ENCODE data around the gene MAST4. TPM values are rescaled to one million over a fixed set of nuclear protein-coding genes. Genes with fewer than 3 reads are reported as not detected.
A peak's percentile ranks its signal among the peaks of the same experiment; 100 is the strongest.

The MAST4 gene
- total and polyA plus RNA-seq, 12 donors = 29.6 to 93.3 (median 76.6) TPM

DNA sequence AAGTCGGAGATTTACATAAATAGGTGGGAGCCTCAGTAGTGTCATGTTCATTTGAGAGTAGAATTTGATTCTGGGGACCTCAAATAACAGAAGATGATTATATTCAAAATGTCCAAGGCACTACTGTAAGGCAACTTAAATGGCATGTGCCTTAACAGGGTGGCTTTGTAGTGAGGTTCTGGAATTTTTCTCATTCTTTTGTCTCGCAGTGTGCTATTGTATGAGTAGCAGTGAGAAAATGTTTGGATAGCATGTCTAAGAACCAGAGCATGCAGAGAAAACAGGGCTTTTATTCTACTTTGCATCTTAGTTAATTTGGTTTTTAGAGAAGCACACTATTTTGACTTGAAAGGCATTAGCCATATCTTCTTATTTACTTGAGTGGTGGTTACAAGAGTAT lies 25.0 kb downstream of the MAST4 start:
- Histone ChIP-seq H3K9me3 (peaks cover 0 to 9% (median 0%) of the 10 kb centered on the region in 11 donors), H3K27ac (no peak overlapping the region), H3K27me3 (no peaks in the 10 kb centered on the region), H3K36me3 (no peaks in the 10 kb centered on the region), H3K4me3 (no peak overlapping the region), H3K4me1 (peaks cover 0 to 54% (median 25%) of the 10 kb centered on the region in 9 donors)
- TF ChIP-seq, protein P1, sequence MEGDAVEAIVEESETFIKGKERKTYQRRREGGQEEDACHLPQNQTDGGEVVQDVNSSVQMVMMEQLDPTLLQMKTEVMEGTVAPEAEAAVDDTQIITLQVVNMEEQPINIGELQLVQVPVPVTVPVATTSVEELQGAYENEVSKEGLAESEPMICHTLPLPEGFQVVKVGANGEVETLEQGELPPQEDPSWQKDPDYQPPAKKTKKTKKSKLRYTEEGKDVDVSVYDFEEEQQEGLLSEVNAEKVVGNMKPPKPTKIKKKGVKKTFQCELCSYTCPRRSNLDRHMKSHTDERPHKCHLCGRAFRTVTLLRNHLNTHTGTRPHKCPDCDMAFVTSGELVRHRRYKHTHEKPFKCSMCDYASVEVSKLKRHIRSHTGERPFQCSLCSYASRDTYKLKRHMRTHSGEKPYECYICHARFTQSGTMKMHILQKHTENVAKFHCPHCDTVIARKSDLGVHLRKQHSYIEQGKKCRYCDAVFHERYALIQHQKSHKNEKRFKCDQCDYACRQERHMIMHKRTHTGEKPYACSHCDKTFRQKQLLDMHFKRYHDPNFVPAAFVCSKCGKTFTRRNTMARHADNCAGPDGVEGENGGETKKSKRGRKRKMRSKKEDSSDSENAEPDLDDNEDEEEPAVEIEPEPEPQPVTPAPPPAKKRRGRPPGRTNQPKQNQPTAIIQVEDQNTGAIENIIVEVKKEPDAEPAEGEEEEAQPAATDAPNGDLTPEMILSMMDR (IDR thresholded peaks at IDR 0.05) = no peak
- WGBS, 2 donors = 46 to 61% methylated on average over 2 of the region's 2 CpGs
- DNase-seq (no peak), ATAC-seq (no peak)
- intact Hi-C loops (cut with DNase I) = no loop called here

DNA sequence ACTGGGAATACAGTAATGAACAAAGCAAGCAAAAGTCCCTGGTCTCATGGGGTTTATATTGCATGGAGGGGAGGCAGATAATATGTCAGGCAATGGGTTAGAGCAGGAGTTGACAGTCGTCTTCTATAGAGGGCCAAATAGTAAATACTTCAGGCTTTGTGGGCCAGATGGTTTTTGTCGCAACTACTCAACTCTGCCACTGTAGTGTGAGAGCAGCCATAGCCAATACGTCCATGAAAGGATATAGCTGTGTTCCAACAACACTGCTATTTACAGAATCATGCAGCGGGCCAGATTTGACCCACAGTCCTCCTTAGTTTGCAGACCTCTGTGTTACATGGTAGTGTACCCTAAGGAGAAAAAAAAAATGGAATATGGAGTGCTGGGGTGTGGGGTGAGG lies 25.5 kb downstream of the MAST4 start:
- H3K27me3 ChIP-seq = no peaks in the 10 kb centered on the region
- DNase-seq = no peak
- H3K4me1 ChIP-seq = peaks cover 0 to 48% (median 22%) of the 10 kb centered on the region in 9 donors
- ATAC-seq = peak in 2 of 8 donors; percentile 23 to 24
- no peak overlapping the region for H3K4me3 ChIP-seq
- H3K9me3 ChIP-seq = peaks cover 0 to 9% (median 0%) of the 10 kb centered on the region in 11 donors
- TF ChIP-seq, protein P1 (IDR thresholded peaks at IDR 0.05) = no peak
- H3K36me3 ChIP-seq = no peaks in the 10 kb centered on the region
- 63 to 74% methylated on average over 4 of the region's 4 CpGs for WGBS, 2 donors
- intact Hi-C loops (cut with DNase I) = no loop called here
- H3K27ac ChIP-seq = no peak overlapping the region

DNA sequence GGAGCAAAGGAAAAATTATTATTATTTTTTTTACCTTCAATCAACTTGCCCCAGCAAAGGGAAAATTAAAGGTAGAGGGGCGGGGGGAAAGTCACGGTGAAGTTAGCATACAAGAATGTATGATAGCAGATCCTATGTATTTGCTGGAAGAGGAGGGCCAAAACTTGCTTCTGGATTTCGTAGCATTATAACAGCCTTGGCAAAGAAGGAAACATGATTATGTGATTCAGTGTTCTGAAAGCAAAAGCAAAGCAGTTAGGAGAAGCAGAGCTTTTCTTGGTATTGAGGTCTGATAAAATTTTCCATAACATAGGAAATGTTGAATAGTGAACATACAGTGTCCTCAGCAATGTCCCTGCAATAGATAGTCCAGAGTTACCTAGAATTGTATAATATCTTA lies 32.4 kb downstream of the MAST4 start:
- H3K9me3 ChIP-seq = peaks cover 0 to 2% (median 0%) of the 10 kb centered on the region in 11 donors
- H3K4me1 ChIP-seq = peaks cover 5 to 20% (median 12%) of the 10 kb centered on the region in 9 donors
- peak overlapping the region in 1 of 10 donors; percentile 34 for H3K27ac ChIP-seq
- no peaks in the 10 kb centered on the region for H3K27me3 ChIP-seq
- no peaks in the 10 kb centered on the region for H3K36me3 ChIP-seq
- 35 to 46% methylated on average over 3 of the region's 3 CpGs for WGBS, 2 donors
- intact Hi-C loops (cut with DNase I) = no loop called here
- no peak for ATAC-seq
- DNase-seq = no peak
- no peak overlapping the region for H3K4me3 ChIP-seq
- TF ChIP-seq, protein P1 (IDR thresholded peaks at IDR 0.05) = no peak

DNA sequence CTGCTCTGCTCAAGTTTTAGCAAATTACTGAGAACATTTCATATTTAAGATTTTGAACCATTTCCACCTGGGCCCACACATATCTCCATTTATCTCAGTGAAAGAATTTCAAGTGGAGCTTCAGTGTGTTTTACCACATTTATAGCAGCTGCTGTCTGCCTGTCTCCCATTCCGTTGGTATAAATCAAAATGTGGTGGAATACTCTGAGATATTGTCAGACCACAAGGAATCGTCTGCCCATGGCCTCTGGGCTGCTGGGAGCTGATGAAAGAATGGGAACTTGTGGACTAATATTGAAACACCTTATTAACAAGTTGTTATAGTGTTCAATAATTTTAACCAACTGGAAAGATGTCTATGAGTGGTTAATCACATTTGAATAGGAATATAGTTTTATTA lies 33.3 kb downstream of the MAST4 start:
- no peak overlapping the region for H3K27ac ChIP-seq
- no peaks in the 10 kb centered on the region for H3K9me3 ChIP-seq
- TF ChIP-seq, protein P1 (IDR thresholded peaks at IDR 0.05) = no peak
- no peak overlapping the region for H3K4me3 ChIP-seq
- 34 to 51% methylated on average over 2 of the region's 2 CpGs for WGBS, 2 donors
- H3K27me3 ChIP-seq = no peaks in the 10 kb centered on the region
- H3K36me3 ChIP-seq = no peaks in the 10 kb centered on the region
- ATAC-seq (no peak), DNase-seq (no peak)
- intact Hi-C loops (cut with DNase I) = no loop called here
- H3K4me1 ChIP-seq = peaks cover 5 to 20% (median 12%) of the 10 kb centered on the region in 9 donors
